IMR-90 (cell line): ENCODE data around the gene UMODL1. TPM values are rescaled to one million over a fixed set of nuclear protein-coding genes. Genes with fewer than 3 reads are reported as not detected.

Experiments used
- ATAC-seq: fragments of 200-7000 bp; cut with Tn5 transposase; 2 replicates; pipeline ENCODE4 v1.9.1; 2020; ENCODE audit warnings: low read depth, mild to moderate bottlenecking, moderate library complexity
- BruUV-seq: library from RNA; stranded (reverse); fragments of 400-500 nt; replicated peaks from 2 replicates; lab custom pipeline; 2021; lab: Mats Ljungman, UMichigan
- CTCF ChIA-PET: fragments of 300-600 bp; formaldehyde crosslinking; extraction: SDS; loops from one replicate; lab custom pipeline; 2021; ENCODE audit warnings: antibody characterized with exemption; lab: Yijun Ruan, JAX
- POLR2A ChIA-PET: fragments of 300-600 bp; sonication (Branson Sonifier 250); formaldehyde crosslinking; loops from one replicate; lab custom pipeline; 2022; ENCODE audit warnings: antibody characterized with exemption; ENCODE audit not compliant: unreplicated experiment; lab: Charles Lee
- DNase-seq: peaks from one replicate; pipeline ENCODE4 v3.0.0; 2013
- H2AFZ ChIP-seq: replicated peaks from 2 replicates; pipeline ENCODE3; 2013; ENCODE audit warnings: low read length, mild to moderate bottlenecking; ENCODE audit not compliant: poor library complexity
- H2AK5ac ChIP-seq: 2 replicates; pipeline ENCODE4 v1.6.1; 2013; ENCODE audit warnings: low read depth, low read length, inconsistent platforms
- H2AK9ac ChIP-seq: replicated peaks from 2 replicates; pipeline ENCODE3; 2013; ENCODE audit warnings: mild to moderate bottlenecking, low read depth, low read length, moderate library complexity; ENCODE audit not compliant: poor library complexity
- H2BK120ac ChIP-seq: 2 replicates; pipeline ENCODE4 v1.6.1; 2013; ENCODE audit warnings: low read depth, low read length, inconsistent platforms
- H2BK15ac ChIP-seq: 3 replicates; pipeline ENCODE4 v1.6.1; 2013; ENCODE audit warnings: low read depth, low read length, inconsistent platforms
- H2BK20ac ChIP-seq: 2 replicates; pipeline ENCODE4 v1.6.1; 2013; ENCODE audit warnings: low read depth, mild to moderate bottlenecking, inconsistent platforms, low read length, moderate library complexity
- H2BK5ac ChIP-seq: 2 replicates; pipeline ENCODE4 v1.6.1; 2013; ENCODE audit warnings: mild to moderate bottlenecking, low read depth, low read length, inconsistent platforms; ENCODE audit not compliant: poor library complexity, severe bottlenecking
- H3K14ac ChIP-seq: replicated peaks from 2 replicates; pipeline ENCODE4 v1.6.1; 2013; ENCODE audit warnings: low read depth, low read length, inconsistent platforms
- H3K18ac ChIP-seq: 2 replicates; pipeline ENCODE4 v1.6.1; 2013; ENCODE audit warnings: low read depth, low read length, control low read depth
- H3K23ac ChIP-seq: 2 replicates; pipeline ENCODE4 v1.6.1; 2013; ENCODE audit warnings: low read depth, low read length, inconsistent platforms
- H3K27ac ChIP-seq: 2 replicates; pipeline ENCODE4 v1.5.1; 2013; ENCODE audit warnings: mild to moderate bottlenecking, control low read depth, low read length; ENCODE audit not compliant: insufficient read depth
- H3K27me3 ChIP-seq: 2 replicates; pipeline ENCODE4 v1.6.1; 2013; ENCODE audit warnings: low read length; ENCODE audit not compliant: control insufficient read depth, insufficient read depth
- H3K36me3 ChIP-seq: 2 replicates; pipeline ENCODE4 v1.6.1; 2013; ENCODE audit warnings: low read length, mixed read lengths; ENCODE audit not compliant: control insufficient read depth, insufficient read depth
- H3K4ac ChIP-seq: 2 replicates; pipeline ENCODE4 v1.6.1; 2013; ENCODE audit warnings: low read depth, low read length, inconsistent platforms
- H3K4me1 ChIP-seq: 2 replicates; pipeline ENCODE4 v1.6.1; 2013; ENCODE audit warnings: low read length, mixed read lengths; ENCODE audit not compliant: control insufficient read depth, insufficient read depth
- H3K4me2 ChIP-seq: 2 replicates; pipeline ENCODE4 v1.6.1; 2013; ENCODE audit warnings: low read depth, mild to moderate bottlenecking, control low read depth, low read length, moderate library complexity
- H3K4me3 ChIP-seq: 2 replicates; pipeline ENCODE4 v1.5.1; 2013; ENCODE audit warnings: low read depth, mild to moderate bottlenecking, control low read depth, low read length, moderate library complexity; ENCODE audit not compliant: insufficient read depth
- H3K56ac ChIP-seq: 2 replicates; pipeline ENCODE4 v1.6.1; 2013; ENCODE audit warnings: low read length, inconsistent platforms; ENCODE audit not compliant: insufficient read depth; ENCODE audit errors: extremely low read depth
- H3K79me1 ChIP-seq, 2 experiments: 2 replicates each; pipeline ENCODE4 v1.6.1; 2013; ENCODE audit warnings: low read length in 2 of 2, inconsistent platforms in 1 of 2, low read depth in 1 of 2
- H3K9ac ChIP-seq: 2 replicates; pipeline ENCODE4 v1.6.1; 2013; ENCODE audit warnings: low read depth, low read length, control low read depth
- H3K9me1 ChIP-seq: 2 replicates; pipeline ENCODE4 v1.6.1; 2013; ENCODE audit warnings: low read length, inconsistent platforms; ENCODE audit not compliant: insufficient read depth
- H3K9me3 ChIP-seq: 2 replicates; pipeline ENCODE4 v1.6.1; 2013; ENCODE audit warnings: low read length; ENCODE audit not compliant: control insufficient read depth, insufficient read depth
- H4K20me1 ChIP-seq: 2 replicates; pipeline ENCODE4 v1.6.1; 2013; ENCODE audit warnings: low read length, inconsistent platforms; ENCODE audit not compliant: insufficient read depth
- H4K5ac ChIP-seq: 2 replicates; pipeline ENCODE4 v1.6.1; 2013; ENCODE audit warnings: mild to moderate bottlenecking, low read depth, low read length, control low read depth
- H4K8ac ChIP-seq, 2 experiments: 2 replicates each; pipeline ENCODE4 v1.6.1; 2013; ENCODE audit warnings: low read depth in 2 of 2, low read length in 2 of 2, control low read depth in 1 of 2, inconsistent platforms in 1 of 2
- H4K91ac ChIP-seq: 2 replicates; pipeline ENCODE4 v1.6.1; 2013; ENCODE audit warnings: low read depth, low read length, inconsistent platforms; ENCODE audit not compliant: insufficient read depth
- BHLHE40 ChIP-seq: fragments of 150-350 bp; IDR thresholded peaks from 2 replicates; pipeline ENCODE4 v1.6.1; 2016; ENCODE audit warnings: mild to moderate bottlenecking, low read depth, low read length
- CEBPB ChIP-seq: IDR thresholded peaks from 2 replicates; pipeline ENCODE4 v1.6.1; 2012; ENCODE audit warnings: low read depth, low read length, improper control_type of control experiment
- CHD1 ChIP-seq: IDR thresholded peaks from 2 replicates; pipeline ENCODE4 v1.6.1; 2012; ENCODE audit warnings: low read depth, low read length, improper control_type of control experiment
- FOS ChIP-seq: fragments of 150-350 bp; IDR thresholded peaks from 2 replicates; pipeline ENCODE4 v1.6.1; 2016; ENCODE audit warnings: low read depth, low read length
- MAFK ChIP-seq: IDR thresholded peaks from 2 replicates; pipeline ENCODE4 v1.6.1; 2012; ENCODE audit warnings: low read depth, low read length, improper control_type of control experiment
- MAZ ChIP-seq: IDR thresholded peaks from 2 replicates; pipeline ENCODE4 v1.6.1; 2012; ENCODE audit warnings: low read depth, mild to moderate bottlenecking, low read length, improper control_type of control experiment, moderate library complexity, borderline replicate concordance
- MXI1 ChIP-seq: IDR thresholded peaks from 2 replicates; pipeline ENCODE4 v1.6.1; 2012; ENCODE audit warnings: low read depth, mild to moderate bottlenecking, low read length, moderate library complexity, borderline replicate concordance
- NFE2L2 ChIP-seq: fragments of 150-350 bp; IDR thresholded peaks from 2 replicates; pipeline ENCODE4 v1.6.1; 2016; ENCODE audit warnings: low read depth, mild to moderate bottlenecking, low read length
- POLR2A ChIP-seq: IDR thresholded peaks from 2 replicates; pipeline ENCODE4 v1.6.1; 2012; ENCODE audit warnings: mild to moderate bottlenecking, low read depth, low read length
- RAD21 ChIP-seq: IDR thresholded peaks from 2 replicates; pipeline ENCODE4 v1.6.1; 2012; ENCODE audit warnings: low read length, improper control_type of control experiment
- RCOR1 ChIP-seq: IDR thresholded peaks from 2 replicates; pipeline ENCODE4 v1.6.1; 2012; ENCODE audit warnings: mild to moderate bottlenecking, low read length, improper control_type of control experiment; ENCODE audit not compliant: insufficient replicate concordance
- RFX5 ChIP-seq: IDR thresholded peaks from 2 replicates; pipeline ENCODE4 v1.8.0; 2012; ENCODE audit warnings: low read depth, mild to moderate bottlenecking, low read length, moderate library complexity
- SMC3 ChIP-seq: fragments of 150-350 bp; IDR thresholded peaks from 2 replicates; pipeline ENCODE4 v1.6.1; 2016; ENCODE audit warnings: low read depth, mild to moderate bottlenecking, antibody characterized with exemption, low read length, moderate library complexity
- WGBS, 2 experiments: methylation state at CpG; one replicate each; pipeline versions ENCODE4 v1.1.5 to v1.1.7; 2013; ENCODE audit warnings: missing lambda C conversion rate in 2 of 2; ENCODE audit not compliant: insufficient read length in 1 of 2; ENCODE audit errors: extremely low coverage in 2 of 2; 5-methylcytosine and 5-hydroxymethylcytosine counted together
- dilution Hi-C: fragments of 300-500 bp; cut with HindIII; formaldehyde crosslinking; loops from one replicate; pipeline ENCODE4 v1.14.3; 2018; ENCODE audit warnings: low sequenced_read_pairs; ENCODE audit not compliant: unreplicated experiment
- in situ Hi-C: fragments of 300-500 bp; cut with MboI; formaldehyde crosslinking; loops from 3 replicates; pipeline ENCODE4 v1.14.3; 2019; ENCODE audit warnings: low sequenced_read_pairs, inconsistent platforms, mixed read lengths
- intact Hi-C: fragments of 100-400 bp; cut with micrococcal nuclease; formaldehyde crosslinking; loops from 2 replicates; pipeline ENCODE4 v1.10.0; 2022
- polyA plus RNA-seq, 3 experiments: library from polyadenylated mRNA; depleted of rRNA; stranded (reverse); fragments of >200 nt; gene quantifications; 2 replicates each; pipeline ENCODE4 v1.2.3, GENCODE V29; 2012; ENCODE audit warnings: low replicate concordance in 1 of 3
- total RNA-seq: library from RNA; depleted of rRNA; stranded (reverse); fragments of >200 nt; gene quantifications from 2 replicates; pipeline ENCODE4 v1.2.3, GENCODE V29; 2012
- TF ChIP-seq, protein P1 (sequence below): conservative IDR thresholded peaks from 2 replicates; pipeline ENCODE4 v1.5.1; 2012; ENCODE audit warnings: mild to moderate bottlenecking, low read depth, low read length, improper control_type of control experiment
- TF ChIP-seq, protein P2 (sequence below): fragments of 150-350 bp; IDR thresholded peaks from 2 replicates; pipeline ENCODE4 v1.6.1; 2017; ENCODE audit warnings: mild to moderate bottlenecking, antibody characterized with exemption, low read length, low read depth
- TF ChIP-seq, protein P3 (sequence below): fragments of 150-350 bp; IDR thresholded peaks from 2 replicates; pipeline ENCODE4 v1.6.1; 2016; ENCODE audit warnings: low read depth, mild to moderate bottlenecking, low read length, moderate library complexity, borderline replicate concordance

The UMODL1 gene
- total and polyA plus RNA-seq, 2 of the 4 experiments (the other 2 are of a cell fraction) = 0.02 TPM; not detected in 1

DNA sequence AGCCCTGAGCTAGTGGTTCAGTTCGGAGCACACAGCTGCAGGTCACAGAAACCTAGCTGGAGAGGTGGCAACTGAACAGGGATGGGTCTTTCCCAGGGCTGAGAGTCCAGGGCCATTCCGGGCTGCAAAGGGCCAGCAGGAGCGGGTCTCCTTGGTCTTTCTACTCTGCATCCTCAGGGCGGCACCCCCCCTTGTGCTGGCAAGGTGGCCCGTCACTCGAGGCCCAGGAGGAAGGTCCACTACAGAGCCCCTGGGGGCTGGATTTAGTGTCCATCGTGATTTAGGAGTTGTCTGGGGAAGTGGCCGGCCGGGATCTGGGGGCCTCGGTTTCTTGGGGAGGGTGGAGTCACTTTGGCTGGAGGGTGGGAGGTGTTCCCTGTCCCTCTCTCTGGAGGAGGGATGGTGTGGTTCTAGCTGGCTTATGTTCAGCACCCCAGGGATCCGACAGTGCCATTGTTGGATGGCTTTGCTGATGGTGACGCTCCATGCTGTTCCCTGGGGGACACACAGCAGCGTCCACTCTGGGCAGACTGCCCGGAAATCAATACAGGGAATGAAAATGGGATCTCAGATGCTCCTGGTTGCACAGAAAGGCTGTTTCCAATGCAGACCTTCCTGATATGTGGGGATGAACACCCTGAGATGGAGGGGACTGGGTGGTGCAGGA, 64.4 kb downstream of the UMODL1 start:
- in situ Hi-C loops (no loop called here), dilution Hi-C loops (no loop called here), intact Hi-C loops (no loop called here)
- H2BK120ac ChIP-seq = no peak overlapping the region
- no peak overlapping the region for H4K91ac ChIP-seq
- H2BK20ac ChIP-seq = no peak overlapping the region
- no peak overlapping the region for H3K56ac ChIP-seq
- CTCF ChIA-PET = interaction anchor here (1.5 kb wide), 1 partner anchor 10 kb away, joined by 3 read pairs; no protein-coding TSS in a partner anchor
- ATAC-seq (no peak), DNase-seq (no peak)
- no peak overlapping the region for H4K8ac ChIP-seq
- H3K9ac ChIP-seq = no peak overlapping the region
- BruUV-seq = no TSS peak
- POLR2A ChIA-PET = no interaction called here
- H3K4me3 ChIP-seq = no peak overlapping the region
- no peak overlapping the region for H3K23ac ChIP-seq
- no peaks in the 10 kb centered on the region for H3K9me3 ChIP-seq
- H2BK5ac ChIP-seq = no peak overlapping the region
- peaks cover 24% of the 10 kb centered on the region for H3K27me3 ChIP-seq
- no peak overlapping the region for H3K4me2 ChIP-seq
- no peak overlapping the region for H2BK15ac ChIP-seq
- TF ChIP-seq NFE2L2 (no peak), MXI1 (no peak), MAFK (no peak), CEBPB (no peak), RCOR1 (no peak), BHLHE40 (no peak), MAZ (no peak), RFX5 (no peak), FOS (no peak), CHD1 (no peak), POLR2A (no peak), SMC3 (no peak), RAD21 (no peak)
- TF ChIP-seq, protein P1, sequence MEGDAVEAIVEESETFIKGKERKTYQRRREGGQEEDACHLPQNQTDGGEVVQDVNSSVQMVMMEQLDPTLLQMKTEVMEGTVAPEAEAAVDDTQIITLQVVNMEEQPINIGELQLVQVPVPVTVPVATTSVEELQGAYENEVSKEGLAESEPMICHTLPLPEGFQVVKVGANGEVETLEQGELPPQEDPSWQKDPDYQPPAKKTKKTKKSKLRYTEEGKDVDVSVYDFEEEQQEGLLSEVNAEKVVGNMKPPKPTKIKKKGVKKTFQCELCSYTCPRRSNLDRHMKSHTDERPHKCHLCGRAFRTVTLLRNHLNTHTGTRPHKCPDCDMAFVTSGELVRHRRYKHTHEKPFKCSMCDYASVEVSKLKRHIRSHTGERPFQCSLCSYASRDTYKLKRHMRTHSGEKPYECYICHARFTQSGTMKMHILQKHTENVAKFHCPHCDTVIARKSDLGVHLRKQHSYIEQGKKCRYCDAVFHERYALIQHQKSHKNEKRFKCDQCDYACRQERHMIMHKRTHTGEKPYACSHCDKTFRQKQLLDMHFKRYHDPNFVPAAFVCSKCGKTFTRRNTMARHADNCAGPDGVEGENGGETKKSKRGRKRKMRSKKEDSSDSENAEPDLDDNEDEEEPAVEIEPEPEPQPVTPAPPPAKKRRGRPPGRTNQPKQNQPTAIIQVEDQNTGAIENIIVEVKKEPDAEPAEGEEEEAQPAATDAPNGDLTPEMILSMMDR = no peak
- TF ChIP-seq, protein P2, sequence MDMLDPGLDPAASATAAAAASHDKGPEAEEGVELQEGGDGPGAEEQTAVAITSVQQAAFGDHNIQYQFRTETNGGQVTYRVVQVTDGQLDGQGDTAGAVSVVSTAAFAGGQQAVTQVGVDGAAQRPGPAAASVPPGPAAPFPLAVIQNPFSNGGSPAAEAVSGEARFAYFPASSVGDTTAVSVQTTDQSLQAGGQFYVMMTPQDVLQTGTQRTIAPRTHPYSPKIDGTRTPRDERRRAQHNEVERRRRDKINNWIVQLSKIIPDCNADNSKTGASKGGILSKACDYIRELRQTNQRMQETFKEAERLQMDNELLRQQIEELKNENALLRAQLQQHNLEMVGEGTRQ = no peak
- TF ChIP-seq, protein P3, sequence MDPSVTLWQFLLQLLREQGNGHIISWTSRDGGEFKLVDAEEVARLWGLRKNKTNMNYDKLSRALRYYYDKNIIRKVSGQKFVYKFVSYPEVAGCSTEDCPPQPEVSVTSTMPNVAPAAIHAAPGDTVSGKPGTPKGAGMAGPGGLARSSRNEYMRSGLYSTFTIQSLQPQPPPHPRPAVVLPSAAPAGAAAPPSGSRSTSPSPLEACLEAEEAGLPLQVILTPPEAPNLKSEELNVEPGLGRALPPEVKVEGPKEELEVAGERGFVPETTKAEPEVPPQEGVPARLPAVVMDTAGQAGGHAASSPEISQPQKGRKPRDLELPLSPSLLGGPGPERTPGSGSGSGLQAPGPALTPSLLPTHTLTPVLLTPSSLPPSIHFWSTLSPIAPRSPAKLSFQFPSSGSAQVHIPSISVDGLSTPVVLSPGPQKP = no peak
- no peaks in the 10 kb centered on the region for H3K79me1 ChIP-seq
- no peaks in the 10 kb centered on the region for H4K20me1 ChIP-seq
- H2AFZ ChIP-seq = no peak overlapping the region
- H4K5ac ChIP-seq = no peak overlapping the region
- no peaks in the 10 kb centered on the region for H3K36me3 ChIP-seq
- H3K9me1 ChIP-seq = no peaks in the 10 kb centered on the region
- no peak overlapping the region for H2AK5ac ChIP-seq
- no peak overlapping the region for H3K18ac ChIP-seq
- H2AK9ac ChIP-seq = no peak overlapping the region
- H3K14ac ChIP-seq = no peak overlapping the region
- no peaks in the 10 kb centered on the region for H3K4me1 ChIP-seq
- no peak overlapping the region for H3K4ac ChIP-seq
- no peak overlapping the region for H3K27ac ChIP-seq
- WGBS, 2 experiments = 60% methylated on average over 12 of the region's 14 CpGs; no CpG with 5 or more reads in 1 of the 2 experiments
